Activated T-helper 17 cell treated with anti-CD3 and anti-CD28 coated beads, Interleukin-2, amount 50 U/mL, for 72 hours (primary cell): ENCODE measurements around the gene SPTSSA. TPM values are rescaled to one million over a fixed set of nuclear protein-coding genes. Genes with fewer than 3 reads are reported as not detected.
"Not testable (repeated sequence)": the region's sequence is repeated elsewhere in the genome, so short reads cannot be mapped to it uniquely, and the experiment has no call there.

Experiments used
- ATAC-seq: fragments of 150-1000 bp; cut with Tn5 transposase; replicated peaks from 2 replicates; pipeline ENCODE4 v1.10.0; 2021; ENCODE audit warnings: mild to moderate bottlenecking, moderate library complexity
- H3K27ac Mint-ChIP-seq: one replicate; pipeline ENCODE4 v1.8.0; 2022; ENCODE audit warnings: mixed read lengths
- H3K27me3 Mint-ChIP-seq: one replicate; pipeline ENCODE4 v1.8.0; 2022; ENCODE audit warnings: mixed read lengths
- H3K36me3 Mint-ChIP-seq: one replicate; pipeline ENCODE4 v1.8.0; 2022; ENCODE audit warnings: low read depth, mild to moderate bottlenecking, mixed read lengths
- H3K4me1 Mint-ChIP-seq: one replicate; pipeline ENCODE4 v1.8.0; 2022; ENCODE audit warnings: mixed read lengths
- H3K4me3 Mint-ChIP-seq: one replicate; pipeline ENCODE4 v1.8.0; 2022; ENCODE audit warnings: mild to moderate bottlenecking, mixed read lengths
- H3K9me3 Mint-ChIP-seq: one replicate; pipeline ENCODE4 v1.8.0; 2022; ENCODE audit warnings: mixed read lengths
- total RNA-seq, 2 donors: library from RNA; stranded (reverse); gene quantifications; one replicate each; pipeline ENCODE4 v1.2.3, GENCODE V29; 2022

The SPTSSA gene
- total RNA-seq, 2 donors from 2014 or later: 7.0 to 12.7 TPM

DNA sequence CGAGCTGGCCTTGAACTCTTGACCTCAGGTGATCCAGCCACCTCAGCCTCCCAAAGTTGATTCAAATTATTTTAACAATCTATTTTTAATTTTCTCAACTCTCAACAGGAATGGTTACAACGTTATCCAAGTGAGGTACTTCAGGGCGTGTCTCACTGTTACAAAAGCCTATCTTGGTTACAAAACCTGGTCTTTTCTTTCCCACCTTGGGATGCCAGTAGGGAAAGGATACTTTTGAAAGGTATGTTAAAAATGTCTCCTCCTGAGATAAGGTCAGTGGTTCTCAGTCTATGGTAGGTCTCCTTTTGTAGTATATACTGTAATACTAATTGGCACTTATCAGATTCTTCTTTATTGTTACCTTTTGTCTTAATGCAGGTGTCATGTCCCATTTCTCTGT lies 4.9 kb downstream of the SPTSSA start:
- H3K9me3 Mint-ChIP-seq: no peaks in the 10 kb centered on the region
- H3K27ac Mint-ChIP-seq: no peak overlapping the region
- peaks cover 6% of the 10 kb centered on the region for H3K4me1 Mint-ChIP-seq
- peaks cover 31% of the 10 kb centered on the region for H3K36me3 Mint-ChIP-seq
- no peak for ATAC-seq
- H3K27me3 Mint-ChIP-seq: no peaks in the 10 kb centered on the region
- no peak overlapping the region for H3K4me3 Mint-ChIP-seq

DNA sequence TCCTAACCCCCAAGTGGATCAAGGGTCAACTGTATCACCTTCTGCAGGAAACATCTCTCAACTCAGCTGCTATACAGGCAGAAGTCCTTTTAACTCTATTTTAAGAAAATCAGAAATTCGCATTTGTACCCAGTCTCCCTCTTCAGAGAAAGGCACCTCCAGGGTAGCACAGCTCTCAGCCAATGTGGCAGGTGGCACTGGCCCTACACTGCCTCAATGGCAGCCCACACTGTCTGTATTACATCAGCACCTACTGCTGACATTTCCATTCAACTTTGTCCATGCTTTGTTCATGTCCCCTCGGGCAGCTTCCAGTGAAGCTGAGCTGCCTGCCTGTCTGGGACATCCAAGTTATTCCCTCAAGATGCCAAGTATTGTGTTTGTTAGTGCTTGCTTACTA lies 8.8 kb downstream of the SPTSSA start:
- H3K9me3 Mint-ChIP-seq: no peaks in the 10 kb centered on the region
- H3K4me3 Mint-ChIP-seq: no peak overlapping the region
- H3K36me3 Mint-ChIP-seq: peaks cover 38% of the 10 kb centered on the region
- H3K4me1 Mint-ChIP-seq: no peaks in the 10 kb centered on the region
- no peaks in the 10 kb centered on the region for H3K27me3 Mint-ChIP-seq
- ATAC-seq: no peak
- H3K27ac Mint-ChIP-seq: no peak overlapping the region

DNA sequence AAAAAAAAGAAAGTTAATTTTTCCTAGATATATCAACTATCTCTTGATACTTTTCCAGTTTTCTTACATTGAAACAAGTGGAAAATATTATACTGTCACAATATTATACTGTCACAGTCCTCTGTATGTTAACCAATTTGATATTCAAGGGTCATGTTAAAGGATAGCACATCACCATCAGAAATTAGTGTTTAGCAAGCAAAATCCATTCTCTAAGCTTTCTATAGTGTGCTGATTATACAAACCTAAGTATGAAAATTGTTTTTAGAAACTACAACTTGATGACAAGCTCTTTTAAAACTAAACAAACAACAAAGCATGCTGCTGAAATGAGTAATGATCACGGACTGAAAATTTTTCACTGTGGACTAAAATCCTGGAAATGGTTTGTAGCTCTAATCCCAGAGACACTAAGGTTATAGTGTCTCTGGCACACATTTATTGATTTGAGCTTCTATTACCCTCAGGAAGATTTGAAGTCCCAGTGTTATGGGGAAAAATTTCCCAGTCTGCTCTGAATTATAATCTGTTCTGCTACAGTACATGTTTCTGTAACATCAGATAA lies 9.7 kb downstream of the SPTSSA start:
- no peaks in the 10 kb centered on the region for H3K9me3 Mint-ChIP-seq
- H3K27ac Mint-ChIP-seq: no peak overlapping the region
- no peaks in the 10 kb centered on the region for H3K4me1 Mint-ChIP-seq
- ATAC-seq: no peak
- peaks cover 38% of the 10 kb centered on the region for H3K36me3 Mint-ChIP-seq
- H3K27me3 Mint-ChIP-seq: no peaks in the 10 kb centered on the region
- H3K4me3 Mint-ChIP-seq: no peak overlapping the region

DNA sequence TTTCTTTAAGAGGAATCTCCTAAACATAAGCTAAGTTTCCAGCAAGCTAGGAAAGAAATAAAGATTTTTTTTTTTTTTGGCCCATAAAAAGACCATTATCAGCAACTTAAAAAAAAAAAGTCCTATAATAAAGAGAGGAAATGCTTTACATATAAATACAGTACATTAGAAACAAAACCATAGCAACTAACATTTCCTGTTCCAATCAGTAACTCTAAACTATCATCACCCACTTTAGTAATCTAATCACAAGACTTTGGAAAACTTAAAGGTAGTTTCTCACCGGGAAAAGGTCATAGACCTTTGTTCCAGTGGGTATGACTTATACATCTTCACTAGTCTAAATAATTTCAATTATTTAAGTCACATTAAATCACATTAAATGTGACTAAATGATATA lies 11.1 kb downstream of the SPTSSA start:
- Mint-ChIP-seq H3K9me3 (no peaks in the 10 kb centered on the region), H3K36me3 (peaks cover 37% of the 10 kb centered on the region), H3K27me3 (no peaks in the 10 kb centered on the region), H3K27ac (no peak overlapping the region), H3K4me1 (no peaks in the 10 kb centered on the region), H3K4me3 (no peak overlapping the region)
- no peak for ATAC-seq

DNA sequence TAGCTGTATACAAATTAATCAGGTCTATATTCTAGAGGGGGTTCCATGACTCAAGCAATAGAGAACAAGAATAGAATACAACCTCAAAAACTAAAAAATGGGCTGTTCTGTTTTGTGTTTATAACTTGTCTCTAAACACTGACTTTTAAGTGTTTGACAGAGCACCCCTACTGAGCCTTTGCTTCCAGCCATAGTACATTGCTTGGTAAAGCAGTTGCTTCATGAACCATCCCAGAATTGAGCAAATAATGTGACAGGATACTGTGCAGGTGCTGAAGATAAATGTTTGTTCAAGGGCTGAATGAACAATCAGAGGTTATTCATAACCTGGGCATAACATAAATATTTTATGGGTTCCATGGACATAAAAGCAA lies 11.5 kb downstream of the SPTSSA start:
- H3K27me3 Mint-ChIP-seq: no peaks in the 10 kb centered on the region
- ATAC-seq: no peak
- no peak overlapping the region for H3K4me3 Mint-ChIP-seq
- H3K36me3 Mint-ChIP-seq: peaks cover 32% of the 10 kb centered on the region
- no peaks in the 10 kb centered on the region for H3K4me1 Mint-ChIP-seq
- H3K27ac Mint-ChIP-seq: no peak overlapping the region
- H3K9me3 Mint-ChIP-seq: no peaks in the 10 kb centered on the region

DNA sequence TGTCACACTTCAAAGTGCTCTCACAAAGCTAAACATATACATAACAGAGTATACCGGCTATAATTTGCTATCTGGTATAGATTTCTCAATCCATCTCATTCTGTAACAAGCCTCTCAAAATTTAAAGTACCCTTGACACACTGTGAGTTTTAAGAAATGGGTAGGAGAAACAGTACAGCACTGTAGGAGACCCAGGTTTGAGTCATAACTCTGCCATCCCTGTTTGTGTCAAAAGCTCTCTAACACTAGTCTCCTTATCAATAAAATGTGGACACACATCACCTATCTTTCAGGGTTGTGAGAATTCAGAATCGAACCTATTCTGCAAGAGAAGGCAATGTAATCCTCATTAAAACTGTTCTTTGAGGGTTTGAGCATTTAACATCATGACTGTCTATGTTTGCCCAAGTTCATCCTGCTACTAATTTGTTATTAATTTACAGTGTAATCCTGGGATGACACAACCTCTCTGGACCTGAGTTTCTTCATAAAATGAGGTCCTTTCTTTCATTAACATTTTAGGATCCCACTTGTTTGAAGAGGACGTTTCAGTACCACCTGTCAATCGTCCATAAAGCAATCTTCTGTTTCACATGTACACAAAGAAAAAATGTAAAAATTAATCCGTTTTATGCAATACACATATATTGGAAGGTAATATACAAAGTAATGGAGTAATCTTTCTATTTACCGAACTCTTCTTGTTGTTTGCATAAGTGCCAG lies 12.1 kb downstream of the SPTSSA start:
- H3K4me1 Mint-ChIP-seq: no peaks in the 10 kb centered on the region
- no peaks in the 10 kb centered on the region for H3K9me3 Mint-ChIP-seq
- H3K27me3 Mint-ChIP-seq: no peaks in the 10 kb centered on the region
- ATAC-seq: no peak
- H3K27ac Mint-ChIP-seq: no peak overlapping the region
- H3K4me3 Mint-ChIP-seq: no peak overlapping the region
- H3K36me3 Mint-ChIP-seq: peaks cover 28% of the 10 kb centered on the region

DNA sequence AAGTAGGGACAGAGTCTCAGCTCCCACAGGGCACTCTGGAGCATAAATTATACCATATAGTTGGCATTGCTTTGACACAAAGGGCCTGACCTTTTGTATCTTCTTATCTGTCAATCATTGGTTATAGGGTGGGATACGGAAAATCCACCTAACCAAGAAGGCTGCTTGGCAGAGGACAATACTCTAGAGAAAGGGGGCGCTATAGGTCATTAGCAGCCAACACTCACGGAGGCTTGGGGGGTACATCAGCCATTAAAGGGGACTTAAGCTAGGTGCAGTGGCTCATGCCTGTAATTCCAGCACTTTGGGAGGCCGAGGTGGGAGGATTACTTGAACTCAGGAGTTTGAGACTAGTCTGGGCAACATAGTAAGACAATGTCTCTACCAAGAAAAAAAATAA lies 22.9 kb downstream of the SPTSSA start:
- Mint-ChIP-seq H3K4me1 (peaks cover 11% of the 10 kb centered on the region), H3K27ac (no peak overlapping the region), H3K4me3 (no peak overlapping the region), H3K27me3 (no peaks in the 10 kb centered on the region), H3K9me3 (no peaks in the 10 kb centered on the region), H3K36me3 (no peaks in the 10 kb centered on the region)
- no peak for ATAC-seq

DNA sequence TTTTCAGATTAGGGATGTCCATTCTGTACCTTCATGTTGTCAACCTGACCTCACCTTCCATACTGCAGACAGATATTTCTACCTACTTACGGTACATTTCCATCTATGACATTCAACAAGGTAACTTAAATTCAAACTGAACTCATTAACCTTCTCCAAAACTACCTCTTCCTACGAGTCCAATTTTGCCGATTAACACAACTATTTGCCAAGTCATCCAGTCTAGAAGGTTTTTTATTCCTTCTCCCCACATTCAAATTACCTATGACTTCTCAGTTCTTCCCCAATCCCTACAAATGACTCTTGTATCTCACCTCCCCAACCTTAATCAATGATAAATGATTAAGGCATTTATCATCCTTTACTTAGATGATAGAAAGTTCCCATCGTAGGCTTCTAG lies 23.6 kb downstream of the SPTSSA start:
- no peak overlapping the region for H3K4me3 Mint-ChIP-seq
- ATAC-seq: no peak
- no peaks in the 10 kb centered on the region for H3K36me3 Mint-ChIP-seq
- no peak overlapping the region for H3K27ac Mint-ChIP-seq
- H3K27me3 Mint-ChIP-seq: no peaks in the 10 kb centered on the region
- H3K4me1 Mint-ChIP-seq: peaks cover 11% of the 10 kb centered on the region
- H3K9me3 Mint-ChIP-seq: no peaks in the 10 kb centered on the region

DNA sequence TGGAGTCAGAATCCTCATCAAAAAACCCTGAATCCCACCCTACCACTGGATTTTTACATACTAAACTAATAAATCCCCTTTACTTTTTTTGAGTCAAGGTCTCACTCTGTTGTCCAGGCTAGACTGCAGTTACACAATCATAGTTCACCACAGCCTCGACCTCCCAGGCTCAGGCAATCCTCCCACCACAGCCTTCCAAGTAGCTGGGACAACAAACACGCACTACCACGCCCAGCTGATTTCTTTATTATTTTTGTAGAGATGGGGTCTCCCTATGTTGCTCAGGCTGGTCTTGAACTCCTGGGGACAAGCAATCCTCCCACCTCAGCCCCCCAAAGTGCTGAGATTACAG lies 24.3 kb downstream of the SPTSSA start:
- Mint-ChIP-seq H3K36me3 (no peaks in the 10 kb centered on the region), H3K4me1 (peaks cover 11% of the 10 kb centered on the region), H3K4me3 (no peak overlapping the region), H3K9me3 (no peaks in the 10 kb centered on the region), H3K27ac (no peak overlapping the region), H3K27me3 (no peaks in the 10 kb centered on the region)
- ATAC-seq: no peak

DNA sequence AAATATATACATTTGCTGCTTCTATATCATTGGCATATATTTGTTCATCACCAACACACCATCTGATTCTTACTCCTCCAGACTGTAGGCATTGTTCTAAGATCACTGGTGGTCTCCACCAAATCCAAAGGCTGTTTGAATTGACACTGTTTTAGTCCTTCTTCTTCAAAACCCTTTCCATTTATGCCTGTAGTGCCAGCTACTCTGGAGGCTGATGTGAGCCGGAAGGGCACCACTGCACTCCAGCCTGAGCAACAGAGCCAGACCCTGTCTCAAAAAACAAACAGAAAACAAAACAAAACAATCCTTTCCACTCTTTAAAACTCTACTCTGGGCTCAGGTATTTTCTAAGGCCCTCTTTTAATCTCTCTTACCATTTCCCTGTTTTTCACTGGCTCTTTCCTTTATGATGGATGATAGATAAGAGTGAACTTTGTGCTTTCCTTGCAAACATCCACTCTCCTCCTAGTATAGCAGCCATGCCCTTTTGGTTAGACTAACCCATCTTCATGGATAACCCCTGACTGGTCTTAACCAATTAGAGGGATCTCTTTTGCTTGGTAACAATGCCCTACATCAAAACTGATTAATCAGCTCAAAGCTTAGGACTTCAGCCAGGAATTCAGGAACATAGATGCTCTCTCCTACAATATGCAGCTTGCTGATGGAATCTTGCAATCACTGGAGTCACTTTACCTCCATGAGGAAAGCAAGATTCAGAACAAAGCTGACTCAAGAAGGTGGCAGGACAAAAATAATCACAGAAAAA lies 24.9 kb downstream of the SPTSSA start:
- Mint-ChIP-seq H3K9me3 (no peaks in the 10 kb centered on the region), H3K4me3 (no peak overlapping the region), H3K4me1 (peaks cover 11% of the 10 kb centered on the region), H3K27ac (no peak overlapping the region), H3K36me3 (no peaks in the 10 kb centered on the region), H3K27me3 (no peaks in the 10 kb centered on the region)
- ATAC-seq: no peak

DNA sequence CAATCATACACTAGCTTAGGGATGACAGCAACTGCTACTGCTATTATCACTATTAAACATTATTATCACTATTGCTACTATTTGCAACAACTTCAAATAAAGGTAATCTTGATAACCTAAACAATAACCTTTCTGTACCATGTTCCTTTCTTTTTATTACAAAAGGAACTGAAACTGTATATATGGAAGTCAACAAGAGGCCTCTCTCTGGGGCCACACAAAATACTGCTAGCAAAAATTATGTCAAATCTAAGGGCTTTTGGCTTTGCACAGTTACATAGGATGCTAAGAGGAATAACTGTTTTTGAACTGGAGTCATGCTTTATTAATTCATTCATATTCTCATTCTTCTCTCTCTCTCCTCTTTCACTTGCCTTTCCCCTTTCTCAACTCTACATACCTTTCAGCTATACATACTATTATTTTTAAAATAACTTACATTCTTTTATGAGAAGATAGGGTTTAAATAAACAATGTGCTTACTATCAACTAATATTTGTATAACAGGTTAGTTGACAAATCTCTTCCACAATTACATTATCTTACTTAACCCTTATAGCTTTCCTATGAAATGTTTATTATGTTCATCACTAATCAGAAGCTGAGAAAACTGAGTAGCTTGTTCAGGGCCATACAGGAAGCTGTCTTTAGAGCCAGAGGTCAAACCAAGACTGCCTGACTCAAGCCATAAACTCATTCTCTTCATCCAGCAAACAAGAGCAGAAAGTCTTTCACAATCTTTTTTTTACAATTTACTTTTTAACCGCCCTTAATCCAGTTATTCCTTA lies 25.7 kb downstream of the SPTSSA start:
- Mint-ChIP-seq H3K27me3 (no peaks in the 10 kb centered on the region), H3K4me3 (no peak overlapping the region), H3K9me3 (no peaks in the 10 kb centered on the region), H3K36me3 (no peaks in the 10 kb centered on the region), H3K27ac (no peak overlapping the region), H3K4me1 (peaks cover 11% of the 10 kb centered on the region)
- ATAC-seq: no peak

DNA sequence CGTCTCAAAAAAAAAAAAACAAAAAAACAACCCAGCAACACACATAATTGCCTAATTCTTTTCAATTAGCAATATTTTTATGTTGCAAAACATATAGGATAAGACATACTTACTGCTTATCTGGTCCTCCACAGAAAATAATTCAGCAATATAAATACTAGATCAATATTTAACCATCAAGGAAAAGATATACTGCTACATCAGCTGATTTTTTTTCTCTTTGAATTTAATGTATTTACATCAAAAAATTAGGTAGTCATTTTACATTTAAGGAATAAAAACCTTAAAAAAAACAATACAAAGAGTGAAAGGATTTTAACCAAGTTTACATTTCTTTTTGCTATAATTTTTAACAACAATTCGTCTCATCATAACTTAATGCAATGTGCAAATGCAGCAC lies 28.1 kb downstream of the SPTSSA start:
- ATAC-seq: no peak
- H3K36me3 Mint-ChIP-seq: no peaks in the 10 kb centered on the region
- H3K27ac Mint-ChIP-seq: no peak overlapping the region
- no peaks in the 10 kb centered on the region for H3K9me3 Mint-ChIP-seq
- no peaks in the 10 kb centered on the region for H3K27me3 Mint-ChIP-seq
- H3K4me1 Mint-ChIP-seq: peaks cover 11% of the 10 kb centered on the region
- no peak overlapping the region for H3K4me3 Mint-ChIP-seq

DNA sequence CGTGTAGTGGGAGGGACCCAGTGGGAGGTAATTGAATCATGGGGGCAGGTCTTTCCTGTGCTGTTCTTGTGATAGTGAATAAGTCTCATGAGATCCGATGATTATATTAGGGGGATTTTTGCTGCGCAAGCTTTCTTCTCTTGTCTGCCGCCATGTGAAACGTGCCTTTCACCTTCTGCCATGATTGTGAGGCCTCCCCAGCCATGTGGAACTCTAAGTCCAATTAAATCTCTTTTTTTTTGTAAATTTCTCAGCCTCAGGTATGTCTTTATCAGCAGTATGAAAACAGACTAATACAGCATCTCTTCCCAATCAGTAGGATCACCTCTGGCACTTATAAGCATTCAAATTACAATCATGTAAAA lies 34.0 kb downstream of the SPTSSA start:
- not testable (repeated sequence) for ATAC-seq, H3K36me3 Mint-ChIP-seq, H3K27me3 Mint-ChIP-seq, H3K4me3 Mint-ChIP-seq, H3K4me1 Mint-ChIP-seq, H3K27ac Mint-ChIP-seq, H3K9me3 Mint-ChIP-seq

DNA sequence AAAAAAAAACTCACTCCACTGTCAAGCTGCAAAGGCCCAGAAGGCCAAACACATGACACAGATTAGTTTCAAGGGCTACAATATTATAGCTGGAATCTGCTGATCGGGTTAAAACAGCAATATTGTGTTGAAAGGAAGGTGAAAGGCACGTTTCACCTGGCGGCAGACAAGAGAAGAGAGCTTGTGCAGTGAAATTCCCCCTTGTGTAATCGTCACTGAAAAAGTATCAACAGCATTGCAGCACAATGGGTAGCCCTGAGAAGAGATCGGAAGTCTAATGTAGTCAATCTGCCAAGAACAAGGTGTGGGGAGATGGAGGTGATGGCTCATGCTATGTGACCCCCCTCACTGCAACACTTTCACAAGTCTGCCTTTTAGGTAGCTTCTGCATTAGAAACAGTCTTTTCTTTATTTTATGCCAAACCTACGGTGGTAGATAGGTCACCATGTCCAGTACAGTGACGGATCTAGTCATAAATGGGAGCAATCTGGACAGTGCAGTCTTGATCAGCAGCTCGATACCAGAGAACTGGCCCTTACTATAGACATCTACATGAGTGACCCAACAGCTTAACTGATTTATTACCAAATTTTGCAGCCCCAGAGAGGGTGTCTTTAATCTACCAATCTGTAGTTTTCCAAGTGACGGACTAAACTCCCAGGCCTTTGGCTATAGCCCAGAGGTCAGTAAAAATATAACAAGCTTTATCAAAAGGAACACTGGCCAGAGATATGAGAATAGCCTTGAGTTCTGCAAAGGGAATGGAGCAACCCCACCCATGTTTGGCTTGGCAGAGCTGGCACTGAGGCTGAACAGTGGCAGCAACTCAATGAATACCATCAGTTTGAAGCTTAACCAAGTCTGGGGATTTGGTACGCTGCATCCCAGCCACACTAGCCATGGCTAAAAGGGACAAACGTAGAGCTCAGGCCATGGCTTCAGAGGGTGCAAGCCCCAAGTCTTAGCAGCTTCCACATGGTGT lies 35.4 kb downstream of the SPTSSA start:
- Mint-ChIP-seq H3K36me3 (no peaks in the 10 kb centered on the region), H3K9me3 (no peaks in the 10 kb centered on the region), H3K27ac (no peak overlapping the region), H3K4me1 (no peaks in the 10 kb centered on the region), H3K27me3 (no peaks in the 10 kb centered on the region), H3K4me3 (no peak overlapping the region)
- no peak for ATAC-seq
